B cell (primary cell): Measurements from ENCODE around the gene MRTFA. TPM values are rescaled to one million over a fixed set of nuclear protein-coding genes. Genes with fewer than 3 reads are reported as not detected.

ENCODE experiments used
- ATAC-seq: fragments of 200-7000 bp; cut with Tn5 transposase; one replicate; pipeline ENCODE4 v1.10.0; 2021; ENCODE audit warnings: low read depth, mild to moderate bottlenecking, moderate number of reproducible peaks, moderate library complexity
- CTCF ChIA-PET: fragments of 350-600 bp; sonication (Branson Sonifier 250); formaldehyde crosslinking; loops from one replicate; lab custom pipeline; 2021; ENCODE audit warnings: antibody characterized with exemption, inconsistent platforms; lab: Charles Lee
- POLR2A ChIA-PET: fragments of 350-600 bp; sonication (Branson Sonifier 250); formaldehyde crosslinking; loops from one replicate; lab custom pipeline; 2021; ENCODE audit warnings: antibody characterized with exemption; lab: Charles Lee
- DNase-seq: peaks from one replicate; pipeline ENCODE4 v3.0.0; 2013
- H2AFZ ChIP-seq: 2 replicates; pipeline ENCODE4 v1.6.1; 2012; ENCODE audit warnings: mild to moderate bottlenecking, low read depth, low read length; ENCODE audit not compliant: insufficient read depth, poor library complexity, severe bottlenecking
- H3K27ac ChIP-seq, 2 donors: 1 replicate in 1 of 2; 2 replicates in 1 of 2; pipeline ENCODE4 v1.5.1; 2012 to 2013; ENCODE audit warnings: low read length in 2 of 2, mild to moderate bottlenecking in 2 of 2, moderate library complexity in 1 of 2
- H3K27me3 ChIP-seq, 4 experiments: fragments of 200-600 bp in 1 of 4; sonication (generic) in 1 of 4; replicated peaks in 1 of 4; 1 replicate in 2 of 4; 2 replicates in 2 of 4; pipeline versions ENCODE4 v1.6.1 to v1.7.0; 2013 to 2016; ENCODE audit warnings: low read length in 3 of 4, mild to moderate bottlenecking in 2 of 4, mixed read lengths in 1 of 4, moderate library complexity in 1 of 4; ENCODE audit not compliant: insufficient read depth in 4 of 4, control insufficient read depth in 3 of 4; ENCODE audit errors: control extremely low read depth in 1 of 4
- H3K36me3 ChIP-seq, 2 experiments: replicated peaks in 1 of 2; 1 replicate in 1 of 2; 2 replicates in 1 of 2; pipeline versions ENCODE4 v1.6.1 to v1.7.1; 2013; ENCODE audit warnings: low read length in 1 of 2; ENCODE audit not compliant: insufficient read depth in 2 of 2, control insufficient read depth in 1 of 2; ENCODE audit errors: control extremely low read depth in 1 of 2, extremely low read depth in 1 of 2
- H3K4me1 ChIP-seq, 2 donors: fragments of 200-600 bp in 1 of 2; sonication (generic) in 1 of 2; 1 replicate in 1 of 2; 2 replicates in 1 of 2; pipeline versions ENCODE4 v1.5.1 to v1.6.1; 2013 to 2017; ENCODE audit warnings: low read length in 2 of 2; ENCODE audit not compliant: control insufficient read depth in 2 of 2, insufficient read depth in 2 of 2
- H3K4me2 ChIP-seq: replicated peaks from 2 replicates; pipeline ENCODE3; 2012; ENCODE audit warnings: mild to moderate bottlenecking, low read depth, low read length; ENCODE audit not compliant: poor library complexity, severe bottlenecking
- H3K4me3 ChIP-seq, 5 experiments: fragments of 200-600 bp in 1 of 5; sonication (generic) in 1 of 5; 1 replicate in 3 of 5; 2 replicates in 2 of 5; pipeline versions ENCODE4 v1.5.1 to v1.7.0; 2011 to 2016; ENCODE audit warnings: low read length in 4 of 5, mild to moderate bottlenecking in 4 of 5, low read depth in 2 of 5, control low read depth in 1 of 5, moderate library complexity in 1 of 5; ENCODE audit not compliant: insufficient read depth in 1 of 5; ENCODE audit errors: control extremely low read depth in 1 of 5, extremely low read depth in 1 of 5
- H3K79me2 ChIP-seq: fragments of 200-600 bp; sonication (generic); one replicate; pipeline ENCODE4 v1.6.0; 2016; ENCODE audit warnings: low read length; ENCODE audit not compliant: control insufficient read depth, insufficient read depth
- H3K9ac ChIP-seq: fragments of 200-600 bp; sonication (generic); 2 replicates; pipeline ENCODE4 v1.6.1; 2017; ENCODE audit warnings: mild to moderate bottlenecking, low read length, moderate library complexity
- H3K9me3 ChIP-seq, 3 donors: one replicate each; pipeline versions ENCODE4 v1.6.1 to v1.7.1; 2013; ENCODE audit warnings: low read length in 2 of 3; ENCODE audit not compliant: control insufficient read depth in 2 of 3, insufficient read depth in 1 of 3; ENCODE audit errors: control extremely low read depth in 1 of 3
- H4K20me1 ChIP-seq: 2 replicates; pipeline ENCODE4 v1.6.0; 2012; ENCODE audit warnings: mild to moderate bottlenecking, low read length; ENCODE audit not compliant: insufficient read depth, control insufficient read depth, poor library complexity, severe bottlenecking
- H3K27ac Mint-ChIP-seq: one replicate; pipeline ENCODE4 v1.8.0; 2021; ENCODE audit warnings: mixed read lengths
- H3K27me3 Mint-ChIP-seq: one replicate; pipeline ENCODE4 v1.8.0; 2021; ENCODE audit warnings: mixed read lengths
- H3K4me1 Mint-ChIP-seq: one replicate; pipeline ENCODE4 v1.8.0; 2021; ENCODE audit warnings: mixed read lengths
- H3K4me3 Mint-ChIP-seq: one replicate; pipeline ENCODE4 v1.8.0; 2021; ENCODE audit warnings: mixed read lengths
- H3K9me3 Mint-ChIP-seq: one replicate; pipeline ENCODE4 v1.8.0; 2022; ENCODE audit warnings: mixed read lengths; ENCODE audit not compliant: insufficient read depth
- CTCF ChIP-seq: fragments of 200-600 bp; IDR thresholded peaks from one replicate; pipeline ENCODE4 v1.8.0; 2022; ENCODE audit warnings: antibody characterized with exemption, mild to moderate bottlenecking
- EZH2 ChIP-seq: IDR thresholded peaks from 2 replicates; pipeline ENCODE4 v1.6.1; 2012; ENCODE audit warnings: borderline replicate concordance, low read depth, mild to moderate bottlenecking, moderate library complexity, low read length; ENCODE audit not compliant: insufficient read depth, poor library complexity, severe bottlenecking
- WGBS: methylation state at CpG from one replicate; pipeline ENCODE4 v1.1.5; 2013; ENCODE audit warnings: missing lambda C conversion rate; ENCODE audit not compliant: insufficient coverage; 5-methylcytosine and 5-hydroxymethylcytosine counted together
- intact Hi-C: fragments of 100-400 bp; cut with micrococcal nuclease; formaldehyde crosslinking; loops from one replicate; pipeline ENCODE4 v1.10.0; 2022
- polyA plus RNA-seq: library from polyadenylated mRNA; depleted of rRNA; stranded (reverse); fragments of >200 nt; gene quantifications from 2 replicates; pipeline ENCODE4 v1.2.3, GENCODE V29; 2012
- total RNA-seq, 2 donors: library from RNA; stranded (reverse); fragments of 120-200 nt in 1 of 2; gene quantifications; 1 replicate in 1 of 2; 2 replicates in 1 of 2; pipeline versions ENCODE4 v1.2.3 to v1.2.4, GENCODE V29; 2013 to 2022

Gene MRTFA
- total and polyA plus RNA-seq, 2 donors (not counting 1 experiment from before 2014, with no cell fraction given): 28.9 to 82.6 TPM

GRCh38 chr22:40436505-40437431 is 199.8 kb downstream of the MRTFA start:
- Histone ChIP-seq H3K4me3 (peak overlapping the region; percentile 6 to 44 (median 32)), H3K27ac (peak overlapping the region; percentile 61 to 69), H3K9ac (peak overlapping the region; percentile 48), H3K4me2 (peak overlapping the region; percentile 79), H2AFZ (no peak overlapping the region), H4K20me1 (peaks cover 5% of the 10 kb centered on the region), H3K36me3 (peaks cover 2 to 35% of the 10 kb centered on the region in 2 experiments), H3K27me3 (no peaks in the 10 kb centered on the region), H3K79me2 (peaks cover 52% of the 10 kb centered on the region), H3K4me1 (peaks cover 83 to 99% of the 10 kb centered on the region in 2 donors), H3K9me3 (no peaks in the 10 kb centered on the region)
- 8% methylated on average over 8 of the region's 12 CpGs for WGBS
- CTCF ChIA-PET: interaction anchor here (0.6 to 11.5 kb wide), 59 partner anchors 10 to 462 kb away, joined by 3 to 232 read pairs (median 6); partner anchors contain the start of genes MRTFA, SGSM3 and XPNPEP3
- Mint-ChIP-seq H3K27ac (peak overlapping the region; percentile 94), H3K4me3 (peak overlapping the region; percentile 82), H3K4me1 (peaks cover 87% of the 10 kb centered on the region), H3K9me3 (no peaks in the 10 kb centered on the region), H3K27me3 (no peaks in the 10 kb centered on the region)
- ATAC-seq (peak; percentile 67), DNase-seq (peak; percentile 84)
- peak; percentile 82 for TF ChIP-seq CTCF
- no peak for TF ChIP-seq EZH2
- intact Hi-C loops: loop anchor here (1.0 to 2.0 kb wide), 12 partner anchors 22 to 462 kb away; partner anchors contain the start of genes MRTFA and SGSM3
- POLR2A ChIA-PET: interaction anchor here (1.0 to 2.4 kb wide), 5 partner anchors 19 to 66 kb away, joined by 3 to 7 read pairs (median 3); partner anchors contain the start of gene SGSM3
